Keratinocyte (primary cell): ENCODE results near the gene OR5A2.

ENCODE experiments used
- EZH2 ChIP-seq: IDR thresholded peaks from one replicate; pipeline ENCODE4 v1.6.1; 2012; ENCODE audit warnings: inconsistent platforms, mild to moderate bottlenecking, low read length, moderate library complexity
- TF ChIP-seq, protein P1 (sequence below), 3 experiments: IDR thresholded peaks in 1 of 3; conservative IDR thresholded peaks in 1 of 3; optimal IDR thresholded peaks in 1 of 3; 2 replicates in 2 of 3; 3 replicates in 1 of 3; pipeline versions ENCODE3 to v1.5.1; 2011; ENCODE audit warnings: low read length in 3 of 3, mild to moderate bottlenecking in 3 of 3, moderate library complexity in 2 of 3, control low read depth in 1 of 3, inconsistent platforms in 1 of 3; ENCODE audit not compliant: insufficient read depth in 2 of 3; ENCODE audit errors: extremely low read depth in 1 of 3

DNA sequence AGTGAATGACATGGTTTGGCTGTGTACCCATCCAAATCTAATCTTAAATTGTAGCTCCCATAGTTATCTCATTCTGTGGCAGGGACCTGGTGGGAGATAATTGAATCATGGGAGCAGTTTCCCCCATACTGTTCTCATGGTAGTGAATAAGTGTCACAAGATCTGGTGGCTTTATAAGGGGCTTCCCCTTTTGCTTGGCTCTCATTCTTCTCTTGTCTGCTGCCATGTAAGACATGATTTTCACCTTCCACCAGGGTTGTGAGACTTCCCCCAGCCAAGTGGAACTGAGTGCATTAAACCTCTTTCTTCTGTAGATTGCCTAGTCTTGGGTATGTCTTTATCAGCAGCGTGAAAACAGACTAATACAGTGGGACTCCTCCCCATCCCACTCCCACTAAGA lies 11.1 kb downstream of the OR5A2 start:
- TF ChIP-seq, protein P1, sequence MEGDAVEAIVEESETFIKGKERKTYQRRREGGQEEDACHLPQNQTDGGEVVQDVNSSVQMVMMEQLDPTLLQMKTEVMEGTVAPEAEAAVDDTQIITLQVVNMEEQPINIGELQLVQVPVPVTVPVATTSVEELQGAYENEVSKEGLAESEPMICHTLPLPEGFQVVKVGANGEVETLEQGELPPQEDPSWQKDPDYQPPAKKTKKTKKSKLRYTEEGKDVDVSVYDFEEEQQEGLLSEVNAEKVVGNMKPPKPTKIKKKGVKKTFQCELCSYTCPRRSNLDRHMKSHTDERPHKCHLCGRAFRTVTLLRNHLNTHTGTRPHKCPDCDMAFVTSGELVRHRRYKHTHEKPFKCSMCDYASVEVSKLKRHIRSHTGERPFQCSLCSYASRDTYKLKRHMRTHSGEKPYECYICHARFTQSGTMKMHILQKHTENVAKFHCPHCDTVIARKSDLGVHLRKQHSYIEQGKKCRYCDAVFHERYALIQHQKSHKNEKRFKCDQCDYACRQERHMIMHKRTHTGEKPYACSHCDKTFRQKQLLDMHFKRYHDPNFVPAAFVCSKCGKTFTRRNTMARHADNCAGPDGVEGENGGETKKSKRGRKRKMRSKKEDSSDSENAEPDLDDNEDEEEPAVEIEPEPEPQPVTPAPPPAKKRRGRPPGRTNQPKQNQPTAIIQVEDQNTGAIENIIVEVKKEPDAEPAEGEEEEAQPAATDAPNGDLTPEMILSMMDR (optimal IDR thresholded peaks at IDR 0.05 in 1 of 3, IDR thresholded peaks at IDR 0.05 in 1 of 3, conservative IDR thresholded peaks at IDR 0.05 in 1 of 3; ENCODE audit: extremely low read depth in 1 of 3, insufficient read depth in 2 of 3, low read length in 3 of 3), result no peak
- no peak for TF ChIP-seq EZH2
